Panc1 (cell line): ENCODE data around the gene STK24. TPM values are rescaled to one million over a fixed set of nuclear protein-coding genes. Genes with fewer than 3 reads are reported as not detected.

Experiments
- ATAC-seq: fragments of 200-7000 bp; cut with Tn5 transposase; 2 replicates; pipeline ENCODE4 v1.9.1; 2020; ENCODE audit warnings: mild to moderate bottlenecking, moderate library complexity
- BruUV-seq: library from RNA; stranded (reverse); fragments of 400-500 nt; replicated peaks from 2 replicates; lab custom pipeline; 2021; lab: Mats Ljungman, UMichigan
- CTCF ChIA-PET: fragments of 300-600 bp; sonication (Branson Sonifier 250); formaldehyde crosslinking; loops from one replicate; lab custom pipeline; 2022; ENCODE audit warnings: antibody characterized with exemption; lab: Charles Lee
- POLR2A ChIA-PET: fragments of 300-600 bp; sonication (Branson Sonifier 250); formaldehyde crosslinking; loops from one replicate; lab custom pipeline; 2022; ENCODE audit warnings: antibody characterized with exemption; lab: Charles Lee
- DNase-seq: peaks from one replicate; pipeline ENCODE4 v3.0.0-alpha.2; 2010; ENCODE audit warnings: low read depth, low spot score
- H3K27ac ChIP-seq: 2 replicates; pipeline ENCODE4 v1.5.1; 2011; ENCODE audit warnings: mild to moderate bottlenecking, low read length, inconsistent platforms
- H3K27me3 ChIP-seq: fragments of 200-500 bp; sonication (Bioruptor generic); 2 replicates; pipeline ENCODE4 v1.6.0; 2014; ENCODE audit warnings: low read length, inconsistent platforms; ENCODE audit not compliant: control insufficient read depth, insufficient read depth
- H3K36me3 ChIP-seq: fragments of 200-500 bp; sonication (Bioruptor generic); 2 replicates; pipeline ENCODE4 v1.5.1; 2014; ENCODE audit warnings: inconsistent platforms, mild to moderate bottlenecking, low read length, moderate library complexity; ENCODE audit not compliant: control insufficient read depth, insufficient read depth
- H3K4me1 ChIP-seq: 2 replicates; pipeline ENCODE4 v1.5.1; 2011; ENCODE audit warnings: inconsistent platforms, mild to moderate bottlenecking, low read length, moderate library complexity; ENCODE audit not compliant: control insufficient read depth, insufficient read depth
- H3K4me3 ChIP-seq, 2 experiments: 2 replicates each; pipeline ENCODE4 v1.5.1; 2011 to 2012; ENCODE audit warnings: low read depth in 2 of 2, low read length in 2 of 2, mild to moderate bottlenecking in 2 of 2, inconsistent platforms in 1 of 2, moderate library complexity in 1 of 2
- H3K9me3 ChIP-seq: fragments of 200-500 bp; sonication (Bioruptor generic); 2 replicates; pipeline ENCODE4 v1.5.1; 2014; ENCODE audit warnings: low read depth, mild to moderate bottlenecking, inconsistent platforms, low read length, moderate library complexity; ENCODE audit not compliant: control insufficient read depth, insufficient read depth
- CTCF ChIP-seq: fragments of 450-650 bp; IDR thresholded peaks from 2 replicates; pipeline ENCODE4 v1.5.1; 2017; ENCODE audit warnings: mild to moderate bottlenecking
- POLR2AphosphoS5 ChIP-seq: IDR thresholded peaks from 2 replicates; pipeline ENCODE4 v1.6.1; 2012; ENCODE audit warnings: mild to moderate bottlenecking, low read depth, low read length, moderate library complexity
- REST ChIP-seq, 2 experiments: IDR thresholded peaks; 2 replicates each; pipeline ENCODE4 v1.6.1; 2011 to 2012; ENCODE audit warnings: low read depth in 2 of 2, control low read depth in 1 of 2, low read length in 1 of 2, mild to moderate bottlenecking in 1 of 2, moderate library complexity in 1 of 2; ENCODE audit not compliant: insufficient read depth in 1 of 2
- SIN3A ChIP-seq: IDR thresholded peaks from 2 replicates; pipeline ENCODE4 v1.6.1; 2012; ENCODE audit warnings: low read depth, mild to moderate bottlenecking, low read length, moderate library complexity, borderline replicate concordance; ENCODE audit not compliant: insufficient read depth
- TCF7L2 ChIP-seq: IDR thresholded peaks from 2 replicates; pipeline ENCODE4 v1.6.1; 2011; ENCODE audit warnings: mild to moderate bottlenecking, low read depth, low read length, inconsistent platforms
- in situ Hi-C: cut with HindIII; loops from 2 replicates; pipeline ENCODE4 v1.10.0; 2016; ENCODE audit warnings: low sequenced_read_pairs, low pct_unique_long_range_greater_than_20kb
- intact Hi-C: fragments of 100-400 bp; cut with micrococcal nuclease; formaldehyde crosslinking; loops from one replicate; pipeline ENCODE4 v1.10.0; 2022; ENCODE audit not compliant: unreplicated experiment
- total RNA-seq: library from RNA; stranded (reverse); gene quantifications from one replicate; pipeline ENCODE4 v1.2.1, GENCODE V29; 2021; ENCODE audit not compliant: unreplicated experiment

The STK24 gene
- total RNA-seq, 1 experiment from 2014 or later, result 57.3 TPM

- DNase-seq (no peak), ATAC-seq (0 out of 2 replicates have a peak, but pooled peaks have one; percentile 65)
- peak overlapping the region; percentile 34; the same call in 1 of the 2 replicates for H3K27ac ChIP-seq
- intact Hi-C loops, result no loop called here
- peaks cover 19% of the 10 kb centered on the region for H3K4me1 ChIP-seq
- no TSS peak for BruUV-seq
- no peaks in the 10 kb centered on the region; the same call in 1 of the 2 replicates for H3K36me3 ChIP-seq
- ChIA-PET CTCF (no interaction called here), POLR2A (no interaction called here)
- H3K4me3 ChIP-seq, result no peak overlapping the region
- in situ Hi-C loops, result no loop called here
- TF ChIP-seq SIN3A (no peak), TCF7L2 (no peak), CTCF (no peak), POLR2AphosphoS5 (no peak), REST (IDR thresholded peaks at IDR 0.05; ENCODE audit: insufficient read depth in 1 of 2, low read depth in 2 of 2, low read length in 1 of 2) (no peak)
- no peaks in the 10 kb centered on the region for H3K9me3 ChIP-seq
- H3K27me3 ChIP-seq, result no peaks in the 10 kb centered on the region
Measured at GRCh38 chr13:98509271-98510155, 67.4 kb downstream of the STK24 start.

GRCh38 chr13:98508685-98509084 lies 68.2 kb downstream of the STK24 start:
- POLR2A ChIA-PET, result no interaction called here
- peak overlapping the region; percentile 39; the same call in 1 of the 2 replicates for H3K27ac ChIP-seq
- H3K4me1 ChIP-seq, result peaks cover 26% of the 10 kb centered on the region
- DNase-seq, result no peak
- no peak for TF ChIP-seq SIN3A
- no peak for TF ChIP-seq TCF7L2
- TF ChIP-seq POLR2AphosphoS5, result no peak
- no peak for TF ChIP-seq REST (IDR thresholded peaks at IDR 0.05; ENCODE audit: insufficient read depth in 1 of 2, low read depth in 2 of 2, low read length in 1 of 2)
- no peak for TF ChIP-seq CTCF
- no peak overlapping the region for H3K4me3 ChIP-seq
- no peaks in the 10 kb centered on the region for H3K9me3 ChIP-seq
- in situ Hi-C loops, result no loop called here
- intact Hi-C loops, result no loop called here
- H3K36me3 ChIP-seq, result no peaks in the 10 kb centered on the region
- BruUV-seq, result no TSS peak
- CTCF ChIA-PET, result no interaction called here
- no peaks in the 10 kb centered on the region for H3K27me3 ChIP-seq
- ATAC-seq, result no peak
